ENCODE measurements around the gene KIAA0825.
"Not testable (repeated sequence)": the region's sequence is repeated elsewhere in the genome, so short reads cannot be mapped to it uniquely, and the experiment has no call there.

KIAA0825 gene

DNA sequence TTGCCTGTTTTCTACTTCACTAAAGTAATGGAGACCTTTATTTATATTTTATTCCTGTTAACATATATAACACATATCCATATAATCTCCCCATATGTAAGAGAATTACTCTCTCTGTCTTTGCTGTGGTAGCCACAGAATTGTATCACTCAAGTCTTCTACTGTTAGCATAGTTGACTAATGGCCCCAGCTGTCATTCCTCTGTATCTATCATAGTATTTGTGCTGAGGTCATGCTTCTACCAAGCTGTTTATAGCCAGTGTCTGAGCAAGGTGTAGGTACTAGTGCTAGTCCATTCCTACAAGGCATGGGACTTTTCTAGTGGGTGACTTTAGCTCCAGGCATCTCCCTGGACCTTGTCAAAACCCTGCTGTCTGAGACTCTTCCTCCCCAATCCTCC, 244.1 kb downstream of the KIAA0825 start:
- DNase-seq (ENCODE audit: low read depth in 3 of 3), result no peak

DNA sequence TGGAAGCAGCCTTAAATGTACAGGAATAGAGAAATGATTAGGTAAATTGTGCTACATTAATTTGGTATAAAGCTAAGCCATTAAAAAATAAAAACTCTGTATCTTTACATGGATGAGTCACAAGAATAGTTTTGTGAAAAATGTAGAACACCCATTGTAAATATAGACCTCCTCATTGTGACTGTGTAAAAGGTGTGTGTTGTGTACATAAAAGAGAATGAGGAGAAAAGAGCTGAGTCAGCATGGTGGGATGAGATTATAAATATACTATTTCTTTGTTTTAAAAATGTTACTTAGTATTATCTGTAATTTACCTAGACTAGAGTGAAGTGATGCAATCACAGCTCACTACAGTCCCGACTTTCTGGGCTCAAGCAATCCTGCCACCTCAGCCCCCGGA, 250.5 kb downstream of the KIAA0825 start:
- no peak for DNase-seq (ENCODE audit: low read depth in 3 of 3)

- no peak for DNase-seq (ENCODE audit: low read depth in 3 of 3)
Measured at GRCh38 chr5:94366811-94367210, 251.6 kb downstream of the KIAA0825 start.

DNA sequence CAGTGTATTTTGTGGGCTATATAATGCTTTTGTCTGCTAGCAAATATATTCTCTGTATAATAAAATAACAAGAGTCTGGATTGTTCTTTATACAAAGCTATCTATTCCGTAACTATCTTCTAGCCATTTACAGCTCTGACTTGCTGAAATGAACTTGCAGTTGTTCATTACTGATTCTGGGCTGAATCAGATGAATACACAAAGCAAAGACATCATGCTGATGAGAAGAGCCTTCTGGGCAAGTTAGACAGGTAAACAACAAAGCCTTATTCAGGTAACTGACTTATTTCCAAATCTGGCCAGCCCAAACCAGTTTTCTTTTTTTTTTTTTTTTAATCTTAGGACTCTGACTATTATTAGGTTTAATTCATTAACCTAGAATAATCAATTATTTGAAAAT, 255.5 kb downstream of the KIAA0825 start:
- DNase-seq (ENCODE audit: low read depth in 3 of 3), result no peak

- no peak for DNase-seq (ENCODE audit: low read depth in 3 of 3)
Measured at GRCh38 chr5:94361832-94362796, 256.3 kb downstream of the KIAA0825 start.

DNA sequence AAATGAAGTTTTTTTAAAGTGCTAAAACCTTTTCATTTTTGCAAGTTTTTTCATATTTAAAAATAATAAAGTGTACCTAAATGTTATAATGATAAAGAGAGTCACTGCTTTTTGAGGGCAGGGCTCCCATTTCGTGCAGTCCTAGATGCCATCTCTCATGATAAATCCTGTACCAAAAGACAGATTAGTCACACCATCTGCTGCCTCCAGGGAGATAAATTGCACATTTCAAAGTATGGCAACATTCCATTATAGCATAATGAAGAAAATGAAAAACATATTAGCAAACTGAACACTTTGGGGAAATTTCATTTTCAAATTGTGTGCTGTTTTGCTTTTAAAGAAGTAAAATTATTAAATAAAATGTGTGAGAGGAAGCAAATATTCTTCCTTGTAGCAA, 257.2 kb downstream of the KIAA0825 start:
- no peak for DNase-seq (ENCODE audit: low read depth in 3 of 3)

GRCh38 chr5:94360382-94361130, 257.8 kb downstream of the KIAA0825 start:
- DNase-seq (ENCODE audit: low read depth in 3 of 3), result no peak

- no peak for DNase-seq (ENCODE audit: low read depth in 3 of 3)
Measured at GRCh38 chr5:94359880-94360279, 258.5 kb downstream of the KIAA0825 start.

- no peak for DNase-seq (ENCODE audit: low read depth in 3 of 3)
Measured at GRCh38 chr5:94355811-94356210, 262.6 kb downstream of the KIAA0825 start.

DNA sequence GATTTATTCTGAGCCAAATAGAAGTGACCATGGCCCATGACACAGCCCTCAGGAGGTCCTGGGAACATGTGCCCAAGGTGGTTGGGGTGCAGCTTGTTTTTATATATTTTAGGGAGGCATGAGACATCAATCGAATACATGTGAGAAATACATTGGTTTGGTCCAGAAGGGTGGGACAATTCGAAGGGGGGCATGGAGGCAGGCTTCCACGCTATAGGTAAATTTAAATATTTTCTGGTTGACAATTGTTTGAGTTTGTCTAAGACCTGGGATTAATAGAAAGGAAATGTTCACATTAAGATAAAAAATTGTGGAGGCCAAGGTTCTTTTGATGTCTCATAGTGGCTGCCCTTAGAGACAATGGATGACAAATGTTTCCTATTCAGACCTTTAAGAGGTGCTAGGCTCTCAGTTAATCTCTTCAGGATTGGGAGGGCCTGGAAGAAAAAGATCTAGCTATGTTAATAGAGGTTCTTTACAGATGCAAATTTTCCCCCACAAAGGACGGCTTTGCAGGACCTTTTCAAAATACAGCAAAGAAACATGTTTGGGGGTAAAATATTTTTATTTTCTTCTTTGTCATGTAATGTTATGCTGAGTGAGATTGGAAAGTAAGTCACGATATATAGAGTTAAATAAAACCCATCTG, 263.4 kb downstream of the KIAA0825 start:
- DNase-seq (ENCODE audit: low read depth in 3 of 3), result not testable (repeated sequence)

DNA sequence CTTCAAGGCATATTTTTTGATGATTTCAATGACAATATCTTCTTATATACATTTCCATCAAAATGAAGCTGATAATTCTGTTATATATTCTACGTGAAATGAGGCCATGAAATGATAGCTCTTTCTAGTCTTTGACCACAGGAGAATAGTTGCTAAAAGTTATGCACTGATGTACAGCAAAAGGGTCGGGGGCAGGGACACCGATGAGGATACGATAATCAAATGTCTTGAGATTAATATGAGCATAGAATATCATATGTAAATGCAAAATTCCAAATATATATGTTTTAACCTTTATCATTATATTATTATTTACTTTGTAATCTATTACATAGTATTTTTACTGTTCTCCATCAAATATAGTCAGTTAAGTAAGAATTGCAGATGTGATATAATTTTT, 264.8 kb downstream of the KIAA0825 start:
- no peak for DNase-seq (ENCODE audit: low read depth in 3 of 3)

DNA sequence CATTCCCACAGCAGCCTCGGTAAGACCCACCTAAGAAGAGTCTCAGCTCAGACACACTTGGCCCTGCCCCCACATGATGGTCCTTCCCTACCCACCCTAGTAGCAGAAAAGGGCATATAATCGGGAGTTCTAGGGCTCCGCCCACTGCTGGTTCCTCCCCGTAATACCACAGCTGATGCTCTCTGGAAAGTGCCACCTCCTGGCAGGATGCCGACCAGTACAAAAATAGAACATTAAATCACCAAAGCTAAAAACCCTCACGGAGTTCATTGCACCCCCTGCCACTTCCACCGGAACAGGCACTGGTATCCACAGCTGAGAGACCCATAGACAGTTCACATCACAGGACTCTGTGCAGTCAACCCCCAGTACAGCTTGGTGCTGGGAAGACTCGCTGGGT, 271.3 kb downstream of the KIAA0825 start:
- DNase-seq (ENCODE audit: low read depth in 3 of 3), result no peak

- DNase-seq (ENCODE audit: low read depth in 3 of 3), result no peak
Measured at GRCh38 chr5:94345257-94345656, 273.1 kb downstream of the KIAA0825 start.

GRCh38 chr5:94337617-94338016, 280.8 kb downstream of the KIAA0825 start:
- no peak for DNase-seq (ENCODE audit: low read depth in 3 of 3)

- no peak for DNase-seq (ENCODE audit: low read depth in 3 of 3)
Measured at GRCh38 chr5:94335936-94336335, 282.5 kb downstream of the KIAA0825 start.

DNA sequence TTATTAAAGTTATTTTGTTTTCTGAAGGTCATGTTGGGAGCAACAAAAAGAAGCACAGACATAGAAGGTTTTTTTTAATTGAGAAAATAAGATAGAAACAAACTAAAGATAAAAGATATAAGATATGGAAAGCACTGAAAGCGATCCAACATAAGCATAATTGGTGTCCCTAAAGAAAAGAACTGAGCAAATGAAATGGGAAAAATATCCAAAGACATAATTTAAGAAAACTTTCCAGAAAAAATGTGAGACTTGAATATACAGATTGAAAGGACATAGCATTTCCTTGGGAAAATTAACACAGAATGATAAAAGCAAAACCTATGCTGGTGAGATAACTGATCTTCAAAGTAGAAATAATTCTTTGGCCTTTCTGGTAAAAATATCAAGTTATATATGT, 289.3 kb downstream of the KIAA0825 start:
- DNase-seq (ENCODE audit: low read depth in 3 of 3), result no peak

GRCh38 chr5:94326586-94326985, 291.8 kb downstream of the KIAA0825 start:
- DNase-seq (ENCODE audit: low read depth in 3 of 3), result no peak

DNA sequence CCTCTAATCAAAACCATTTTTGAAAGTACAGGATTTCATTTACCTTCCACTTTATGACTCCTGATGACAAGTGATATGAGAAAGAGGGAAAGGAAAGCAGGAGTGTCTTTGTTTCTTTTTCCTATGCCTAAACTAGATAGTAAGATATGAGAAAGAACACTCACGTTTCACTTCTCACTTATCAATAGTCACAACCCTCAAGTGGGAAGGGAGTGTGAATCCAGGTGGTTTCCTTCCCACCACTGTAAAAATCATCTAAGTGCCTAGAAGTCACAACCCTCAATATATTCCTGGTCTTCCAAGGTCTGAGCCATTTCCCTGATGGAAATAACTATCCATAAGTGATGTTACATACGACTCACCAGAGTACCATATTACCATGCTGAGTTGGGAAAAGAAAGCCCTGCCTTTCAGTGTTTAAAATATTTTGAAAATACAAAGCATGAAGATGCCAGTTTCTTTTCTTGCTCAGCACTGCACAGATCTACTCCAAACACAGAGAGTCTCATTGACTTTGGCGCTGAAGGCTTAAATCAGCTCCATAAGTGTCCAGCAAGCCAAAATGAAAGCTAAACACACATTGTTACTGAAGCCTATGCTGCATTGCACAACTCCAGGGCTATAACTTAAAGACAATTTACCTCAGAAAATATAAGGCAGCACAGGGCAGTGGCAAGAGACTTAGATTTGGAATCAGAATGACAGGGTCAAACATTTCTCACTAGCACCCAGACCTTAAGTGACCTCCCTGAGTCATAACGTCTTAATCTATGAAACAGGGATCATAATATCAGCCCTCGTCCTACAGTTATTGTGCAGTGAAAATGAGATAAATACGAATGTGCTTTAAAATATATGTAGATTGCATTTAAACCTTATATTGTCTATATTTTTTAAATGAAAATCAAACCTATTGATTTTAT, 301.2 kb downstream of the KIAA0825 start:
- DNase-seq (ENCODE audit: low read depth in 3 of 3), result no peak

DNA sequence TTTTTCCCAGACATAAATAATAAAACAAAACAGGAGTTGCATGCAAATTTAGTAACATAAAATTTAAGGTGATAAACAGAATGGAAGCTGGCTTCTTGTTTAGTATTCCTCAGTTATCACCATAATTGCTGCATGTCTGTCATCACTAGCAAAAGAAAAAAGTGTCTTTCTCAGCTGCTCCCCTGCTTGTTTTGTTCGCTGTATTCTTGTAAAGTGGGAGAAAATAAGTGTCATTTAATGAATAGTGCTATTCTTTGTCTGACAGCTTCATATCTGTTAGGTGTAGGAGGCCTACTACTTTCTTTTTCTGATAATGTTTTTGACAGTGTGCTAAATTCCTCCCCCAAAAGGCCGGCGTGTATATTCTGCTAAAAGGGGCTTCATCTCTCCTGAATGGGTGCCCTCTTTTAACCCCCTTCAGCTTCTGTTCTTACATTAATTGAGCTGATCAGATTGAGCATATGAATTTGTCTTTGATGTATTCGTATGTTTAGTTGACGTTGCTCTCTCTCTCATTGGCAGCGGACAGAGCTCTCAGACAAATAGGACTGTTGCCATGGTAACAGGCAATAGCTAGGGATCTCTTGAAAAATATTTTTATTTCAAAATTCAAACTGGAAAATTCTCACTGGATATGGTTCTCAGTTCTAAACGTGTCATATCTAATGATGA, 303.8 kb downstream of the KIAA0825 start:
- DNase-seq (ENCODE audit: low read depth in 3 of 3), result no peak

- no peak for DNase-seq (ENCODE audit: low read depth in 3 of 3)
Measured at GRCh38 chr5:94313696-94314095, 304.7 kb downstream of the KIAA0825 start.

DNA sequence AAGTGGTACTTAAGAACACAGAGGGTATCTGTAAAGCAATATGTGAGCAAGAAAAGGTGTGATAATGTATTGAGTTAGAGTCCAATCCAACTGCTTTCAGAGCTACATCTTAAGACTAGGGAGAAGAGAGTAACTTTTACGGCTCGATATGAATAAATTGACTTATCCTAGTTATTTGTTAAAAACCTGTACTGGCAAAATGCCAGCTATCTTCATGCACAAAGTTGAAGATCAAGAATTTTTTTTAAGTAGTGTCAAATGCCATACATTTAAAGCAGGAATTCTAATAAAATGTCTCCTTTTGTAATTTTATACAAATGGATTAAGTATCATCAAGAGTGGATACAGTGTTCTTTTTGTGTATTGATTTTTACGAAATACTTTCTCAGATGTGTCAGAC, 305.2 kb downstream of the KIAA0825 start:
- no peak for DNase-seq (ENCODE audit: low read depth in 3 of 3)

Measured in stimulated activated CD4-positive, alpha-beta T cell treated with anti-CD3 and anti-CD28 coated beads, TNF-alpha, amount 100 ng/mL, for 4 hours (primary cell).